GM12865 (cell line): Measurements from ENCODE around the gene NPC2.

Experiments used
- DNase-seq: peaks from one replicate; pipeline ENCODE4 v3.0.0; 2010; ENCODE audit warnings: low read depth
- H3K4me3 ChIP-seq: 2 replicates; pipeline ENCODE4 v1.5.1; 2011; ENCODE audit warnings: mild to moderate bottlenecking, low read depth, low read length, control low read depth
- CTCF ChIP-seq: IDR thresholded peaks from 2 replicates; pipeline ENCODE4 v1.5.1; 2011; ENCODE audit warnings: low read length, control low read depth, low read depth, inconsistent platforms; ENCODE audit not compliant: insufficient read depth; ENCODE audit errors: missing control alignments

The NPC2 gene

GRCh38 chr14:74533576-74533975 is 40.5 kb upstream of the NPC2 start:
- no peak for DNase-seq
- TF ChIP-seq CTCF: no peak
- H3K4me3 ChIP-seq: no peak overlapping the region

- no peak for TF ChIP-seq CTCF
- DNase-seq: no peak
- no peak overlapping the region for H3K4me3 ChIP-seq
Measured at GRCh38 chr14:74532246-74532645, 39.1 kb upstream of the NPC2 start.

GRCh38 chr14:74531467-74531866 is 38.4 kb upstream of the NPC2 start:
- H3K4me3 ChIP-seq: no peak overlapping the region
- peak; percentile 6 for DNase-seq
- TF ChIP-seq CTCF: no peak

- no peak for TF ChIP-seq CTCF
- DNase-seq: no peak
- H3K4me3 ChIP-seq: no peak overlapping the region
Measured at GRCh38 chr14:74531006-74531405, 37.9 kb upstream of the NPC2 start.

GRCh38 chr14:74528886-74529285 is 35.8 kb upstream of the NPC2 start:
- no peak for TF ChIP-seq CTCF
- DNase-seq: no peak
- H3K4me3 ChIP-seq: no peak overlapping the region

- no peak for DNase-seq
- H3K4me3 ChIP-seq: no peak overlapping the region
- TF ChIP-seq CTCF: no peak
Measured at GRCh38 chr14:74528406-74528805, 35.3 kb upstream of the NPC2 start.

GRCh38 chr14:74527736-74528280 is 34.7 kb upstream of the NPC2 start:
- no peak overlapping the region for H3K4me3 ChIP-seq
- no peak for TF ChIP-seq CTCF
- no peak for DNase-seq
